H1 (cell line): ENCODE data around the gene MAOA. TPM values are rescaled to one million over a fixed set of nuclear protein-coding genes. Genes with fewer than 3 reads are reported as not detected.
A peak's percentile ranks its signal among the peaks of the same experiment; 100 is the strongest.

Experiments
- CTCF ChIA-PET: fragments of 300-600 bp; sonication (Branson Sonifier 250); formaldehyde crosslinking; loops from one replicate; lab custom pipeline; 2021; ENCODE audit not compliant: partially characterized antibody; lab: Charles Lee
- POLR2A ChIA-PET: fragments of 300-600 bp; sonication (Branson Sonifier 250); formaldehyde crosslinking; loops from one replicate; lab custom pipeline; 2021; ENCODE audit warnings: inconsistent platforms; ENCODE audit not compliant: partially characterized antibody; lab: Charles Lee
- DNase-seq, 2 experiments: peaks; one replicate each; pipeline versions ENCODE4 v3.0.0 to v3.0.0-alpha.2; 2010 to 2022; ENCODE audit warnings: low spot score in 2 of 2, low read depth in 1 of 2, mixed read lengths in 1 of 2
- FAIRE-seq: peaks from 2 replicates; lab custom pipeline; 2011; peaks lifted over from hg19 to GRCh38; lab: Jason Lieb, UNC
- H2AFZ ChIP-seq: 2 replicates; pipeline ENCODE4 v1.8.1; 2012; ENCODE audit warnings: low read length, inconsistent platforms
- H2AK5ac ChIP-seq: 2 replicates; pipeline ENCODE4 v1.6.1; 2013; ENCODE audit warnings: low read depth, low read length
- H2BK120ac ChIP-seq: replicated peaks from 2 replicates; pipeline ENCODE3; 2013; ENCODE audit warnings: low read depth, low read length, inconsistent platforms
- H2BK12ac ChIP-seq: 2 replicates; pipeline ENCODE4 v1.6.1; 2013; ENCODE audit warnings: low read depth, low read length
- H2BK15ac ChIP-seq: 2 replicates; pipeline ENCODE4 v1.6.1; 2013; ENCODE audit warnings: low read length
- H2BK20ac ChIP-seq: 2 replicates; pipeline ENCODE4 v1.6.1; 2013; ENCODE audit warnings: low read length
- H2BK5ac ChIP-seq: 2 replicates; pipeline ENCODE4 v1.6.1; 2013; ENCODE audit warnings: low read depth, low read length
- H3K14ac ChIP-seq: 2 replicates; pipeline ENCODE4 v1.6.1; 2013; ENCODE audit warnings: inconsistent platforms; ENCODE audit not compliant: insufficient read length
- H3K18ac ChIP-seq: 2 replicates; pipeline ENCODE4 v1.6.1; 2013; ENCODE audit warnings: low read length; ENCODE audit errors: extremely low read depth
- H3K23ac ChIP-seq: 2 replicates; pipeline ENCODE4 v1.6.1; 2013; ENCODE audit warnings: inconsistent platforms; ENCODE audit not compliant: insufficient read length
- H3K23me2 ChIP-seq: 2 replicates; pipeline ENCODE4 v1.6.1; 2013; ENCODE audit warnings: low read depth, low read length
- H3K27ac ChIP-seq: 2 replicates; pipeline ENCODE4 v1.6.1; 2011; ENCODE audit warnings: low read depth, low read length, inconsistent platforms
- H3K27me3 ChIP-seq, 4 experiments: replicated peaks in 1 of 4; 1 replicate in 1 of 4; 2 replicates in 3 of 4; pipeline versions ENCODE4 v1.6.1 to v1.8.1; 2011 to 2013; ENCODE audit warnings: low read length in 3 of 4, mild to moderate bottlenecking in 3 of 4, inconsistent platforms in 2 of 4, mixed read lengths in 2 of 4, moderate library complexity in 1 of 4; ENCODE audit not compliant: control insufficient read depth in 3 of 4, insufficient read depth in 3 of 4; ENCODE audit errors: extremely low read depth in 1 of 4
- H3K36me3 ChIP-seq, 4 experiments: 2 replicates each; pipeline versions ENCODE4 v1.6.1 to v1.8.1; 2011 to 2013; ENCODE audit warnings: mild to moderate bottlenecking in 4 of 4, low read length in 3 of 4, moderate library complexity in 2 of 4, control low read depth in 1 of 4, inconsistent platforms in 1 of 4; ENCODE audit not compliant: insufficient read depth in 4 of 4, control insufficient read depth in 2 of 4
- H3K4ac ChIP-seq: replicated peaks from 2 replicates; pipeline ENCODE3; 2013; ENCODE audit warnings: low read length, low read depth, mixed read lengths, inconsistent platforms; ENCODE audit not compliant: insufficient read length
- H3K4me1 ChIP-seq, 4 experiments: replicated peaks in 1 of 4; 1 replicate in 1 of 4; 2 replicates in 3 of 4; pipeline versions ENCODE4 v1.6.1 to v1.8.1; 2011 to 2013; ENCODE audit warnings: low read length in 3 of 4, inconsistent platforms in 2 of 4, mixed read lengths in 1 of 4; ENCODE audit not compliant: insufficient read depth in 4 of 4, control insufficient read depth in 3 of 4
- H3K4me2 ChIP-seq, 2 experiments: 2 replicates each; pipeline versions ENCODE4 v1.6.1 to v1.8.1; 2011 to 2013; ENCODE audit warnings: low read depth in 2 of 2, low read length in 2 of 2, control low read depth in 1 of 2, inconsistent platforms in 1 of 2, mild to moderate bottlenecking in 1 of 2; ENCODE audit not compliant: insufficient read depth in 1 of 2
- H3K4me3 ChIP-seq, 4 experiments: fragments of 200-600, 300-600 bp in 1 of 4; sonication (generic), shearing (Covaris generic), sonication (Bioruptor Twin) in 1 of 4; 2 replicates each; pipeline versions ENCODE4 v1.5.1 to v1.8.1; 2011 to 2016; ENCODE audit warnings: low read length in 4 of 4, low read depth in 3 of 4, control low read depth in 2 of 4, inconsistent platforms in 2 of 4, mild to moderate bottlenecking in 2 of 4, mixed read lengths in 1 of 4, moderate library complexity in 1 of 4; ENCODE audit not compliant: insufficient read depth in 2 of 4; ENCODE audit errors: extremely low read depth in 1 of 4
- H3K56ac ChIP-seq: replicated peaks from 2 replicates; pipeline ENCODE3; 2013; ENCODE audit warnings: low read depth, mild to moderate bottlenecking, mixed read lengths, low read length, inconsistent platforms; ENCODE audit not compliant: insufficient read length
- H3K79me1 ChIP-seq: 2 replicates; pipeline ENCODE4 v1.6.1; 2013; ENCODE audit warnings: low read depth, low read length, control low read depth
- H3K79me2 ChIP-seq, 2 experiments: 2 replicates each; pipeline versions ENCODE4 v1.6.1 to v1.8.1; 2012 to 2013; ENCODE audit warnings: low read length in 2 of 2, mild to moderate bottlenecking in 2 of 2, inconsistent platforms in 1 of 2; ENCODE audit not compliant: insufficient read depth in 2 of 2, control insufficient read depth in 1 of 2
- H3K9ac ChIP-seq, 4 experiments: replicated peaks in 1 of 4; 1 replicate in 1 of 4; 2 replicates in 3 of 4; pipeline versions ENCODE4 v1.6.1 to v1.8.1; 2011 to 2013; ENCODE audit warnings: low read depth in 3 of 4, low read length in 3 of 4, control low read depth in 2 of 4, mild to moderate bottlenecking in 2 of 4, moderate library complexity in 2 of 4, inconsistent platforms in 1 of 4; ENCODE audit errors: extremely low read depth in 1 of 4
- H3K9me3 ChIP-seq, 2 experiments: 2 replicates each; pipeline versions ENCODE4 v1.6.1 to v1.8.1; 2012 to 2013; ENCODE audit warnings: mild to moderate bottlenecking in 2 of 2, moderate library complexity in 2 of 2, control low read depth in 1 of 2, inconsistent platforms in 1 of 2, low read depth in 1 of 2, low read length in 1 of 2, mixed read lengths in 1 of 2; ENCODE audit not compliant: insufficient read depth in 2 of 2
- H4K20me1 ChIP-seq, 2 experiments: replicated peaks in 1 of 2; 2 replicates each; pipeline versions ENCODE3 to v1.8.1; 2011 to 2013; ENCODE audit warnings: inconsistent platforms in 2 of 2, low read length in 2 of 2, mild to moderate bottlenecking in 1 of 2; ENCODE audit not compliant: insufficient read depth in 2 of 2, control insufficient read depth in 1 of 2
- H4K5ac ChIP-seq: 2 replicates; pipeline ENCODE4 v1.6.1; 2013; ENCODE audit warnings: low read length, low read depth, mixed read lengths, inconsistent platforms; ENCODE audit not compliant: insufficient read length
- H4K8ac ChIP-seq: 2 replicates; pipeline ENCODE4 v1.8.0; 2013; ENCODE audit warnings: mild to moderate bottlenecking, moderate library complexity, low read length, inconsistent platforms; ENCODE audit not compliant: insufficient read depth; ENCODE audit errors: extremely low read depth
- H4K91ac ChIP-seq: replicated peaks from 2 replicates; pipeline ENCODE3; 2013; ENCODE audit warnings: low read length, mixed read lengths, inconsistent platforms; ENCODE audit not compliant: insufficient read length
- ATF2 ChIP-seq: IDR thresholded peaks from 2 replicates; pipeline ENCODE4 v1.6.1; 2012; ENCODE audit warnings: low read length, inconsistent platforms
- BACH1 ChIP-seq: IDR thresholded peaks from 2 replicates; pipeline ENCODE4 v1.6.1; 2012; ENCODE audit warnings: low read length, improper control_type of control experiment
- CTCF ChIP-seq, 3 experiments: IDR thresholded peaks; 1 replicate in 2 of 3; 2 replicates in 1 of 3; pipeline versions ENCODE4 v1.5.1 to v1.6.1; 2011; ENCODE audit warnings: low read length in 3 of 3, mild to moderate bottlenecking in 3 of 3, inconsistent platforms in 2 of 3, low read depth in 1 of 3, moderate library complexity in 1 of 3; ENCODE audit not compliant: insufficient read depth in 1 of 3; ENCODE audit errors: control extremely low read depth in 1 of 3
- GTF2F1 ChIP-seq: IDR thresholded peaks from 2 replicates; pipeline ENCODE4 v1.6.1; 2012; ENCODE audit warnings: low read depth, low read length, improper control_type of control experiment, borderline replicate concordance
- HDAC2 ChIP-seq, 2 experiments: fragments of 300-600 bp in 1 of 2; sonication (generic) in 1 of 2; IDR thresholded peaks; 2 replicates each; pipeline ENCODE4 v1.6.1; 2011 to 2012; ENCODE audit warnings: low read depth in 2 of 2, low read length in 2 of 2, mild to moderate bottlenecking in 2 of 2, moderate library complexity in 2 of 2, borderline replicate concordance in 1 of 2, inconsistent platforms in 1 of 2
- KDM5A ChIP-seq: fragments of 200-600 bp; IDR thresholded peaks from 2 replicates; pipeline ENCODE4 v1.7.1; 2012; ENCODE audit warnings: mild to moderate bottlenecking, low read length, inconsistent platforms, mixed read lengths
- POLR2A ChIP-seq, 2 experiments: IDR thresholded peaks; 1 replicate in 1 of 2; 2 replicates in 1 of 2; pipeline ENCODE4 v1.6.1; 2011; ENCODE audit warnings: low read depth in 2 of 2, low read length in 2 of 2, mild to moderate bottlenecking in 2 of 2; ENCODE audit errors: control extremely low read depth in 1 of 2
- RAD21 ChIP-seq, 2 experiments: IDR thresholded peaks in 1 of 2; conservative IDR thresholded peaks in 1 of 2; 2 replicates each; pipeline ENCODE4 v1.6.1; 2011; ENCODE audit warnings: low read depth in 2 of 2, low read length in 2 of 2, improper control_type of control experiment in 1 of 2, inconsistent platforms in 1 of 2, mild to moderate bottlenecking in 1 of 2, moderate library complexity in 1 of 2
- TEAD4 ChIP-seq: IDR thresholded peaks from 2 replicates; pipeline ENCODE4 v1.6.1; 2012; ENCODE audit warnings: low read depth, low read length, inconsistent platforms, mixed read lengths
- WGBS, 2 experiments: shearing (Covaris generic) in 1 of 2; methylation state at CpG; one replicate each; pipeline versions ENCODE4 v1.1.6 to v1.1.7; 2013 to 2015; ENCODE audit warnings: low lambda C conversion rate in 2 of 2, mixed read lengths in 2 of 2, inconsistent platforms in 1 of 2, low coverage in 1 of 2, missing lambda C conversion rate in 1 of 2; ENCODE audit not compliant: insufficient replicate concordance in 2 of 2, insufficient coverage in 1 of 2, insufficient read length in 1 of 2; ENCODE audit errors: extremely low coverage in 1 of 2, missing lambda C conversion rate in 1 of 2; 5-methylcytosine and 5-hydroxymethylcytosine counted together
- polyA plus RNA-seq, 7 experiments: library from polyadenylated mRNA; depleted of rRNA in 3 of 7; stranded (reverse) in 5 of 7; unstranded in 2 of 7; fragments of >200 nt in 5 of 7; fragments of 200-250 nt in 2 of 7; gene quantifications; 1 replicate in 5 of 7; 2 replicates in 1 of 7; 4 replicates in 1 of 7; pipeline versions ENCODE4 v1.2.1 to v1.2.3, GENCODE V29; 2011 to 2013; ENCODE audit warnings: missing spikeins in 2 of 7, mixed read lengths in 2 of 7
- total RNA-seq: library from RNA; stranded (reverse); fragmentation: NEBNext Ultra II Directional; extraction: Animal tissue kit (Norgen Biotek cat#: 25700); gene quantifications from 2 replicates; pipeline ENCODE4 v1.2.1, GENCODE V29; 2021

The MAOA gene
- total and polyA plus RNA-seq, 2 of the 8 experiments (the other 6 are each of a cell fraction or from before 2014, with no cell fraction given): 2.6 to 8.2 TPM

- H3K56ac ChIP-seq: no peak overlapping the region
- no peak overlapping the region for H3K27ac ChIP-seq
- ChIA-PET POLR2A (no interaction called here), CTCF (interaction anchor here (0.6 to 2.4 kb wide), 8 partner anchors 17 to 208 kb away, joined by 3 to 15 read pairs (median 6); no protein-coding TSS in a partner anchor)
- no peak overlapping the region for H4K8ac ChIP-seq
- H4K91ac ChIP-seq: no peak overlapping the region
- H3K79me2 ChIP-seq: no peaks in the 10 kb centered on the region
- no peak overlapping the region for H3K18ac ChIP-seq
- no peak overlapping the region for H2BK15ac ChIP-seq
- H2BK5ac ChIP-seq: no peak overlapping the region
- H2AK5ac ChIP-seq: no peak overlapping the region
- no peaks in the 10 kb centered on the region for H3K4me1 ChIP-seq
- FAIRE-seq (peak; percentile 75), DNase-seq (peak; percentile 10 to 43)
- H3K23ac ChIP-seq: no peak overlapping the region
- no peak overlapping the region for H3K4me2 ChIP-seq
- no peaks in the 10 kb centered on the region for H3K23me2 ChIP-seq
- no peak overlapping the region for H2BK120ac ChIP-seq
- no peak overlapping the region for H2AFZ ChIP-seq
- WGBS, 2 experiments: 41% methylated on average over 5 of the region's 6 CpGs; no CpG with 5 or more reads in 1 of the 2 experiments
- H2BK20ac ChIP-seq: no peak overlapping the region
- H3K14ac ChIP-seq: no peak overlapping the region
- no peak overlapping the region for H3K9ac ChIP-seq
- H3K79me1 ChIP-seq: no peaks in the 10 kb centered on the region
- H3K27me3 ChIP-seq: no peaks in the 10 kb centered on the region
- H3K4me3 ChIP-seq: no peak overlapping the region
- no peaks in the 10 kb centered on the region for H4K20me1 ChIP-seq
- no peak overlapping the region for H4K5ac ChIP-seq
- no peak overlapping the region for H3K4ac ChIP-seq
- H2BK12ac ChIP-seq: no peak overlapping the region
- no peaks in the 10 kb centered on the region for H3K36me3 ChIP-seq
- H3K9me3 ChIP-seq: no peaks in the 10 kb centered on the region
- no peak for TF ChIP-seq POLR2A (IDR thresholded peaks at IDR 0.05; ENCODE audit: control extremely low read depth in 1 of 2, low read depth in 2 of 2, low read length in 2 of 2)
- TF ChIP-seq GTF2F1: no peak
- peak in 2 of 3 experiments; percentile 36 to 55; a peak in 3 of 4 replicates for TF ChIP-seq CTCF (IDR thresholded peaks at IDR 0.05; ENCODE audit: control extremely low read depth in 1 of 3, insufficient read depth in 1 of 3, low read depth in 1 of 3, low read length in 3 of 3)
- no peak for TF ChIP-seq TEAD4
- TF ChIP-seq ATF2: no peak
- TF ChIP-seq HDAC2 (IDR thresholded peaks at IDR 0.05; ENCODE audit: borderline replicate concordance in 1 of 2, low read depth in 2 of 2, low read length in 2 of 2): no peak
- no peak for TF ChIP-seq BACH1
- TF ChIP-seq RAD21 (IDR thresholded peaks at IDR 0.05 in 1 of 2, conservative IDR thresholded peaks at IDR 0.05 in 1 of 2; ENCODE audit: low read depth in 2 of 2, low read length in 2 of 2): peak; percentile 80 to 86
- no peak for TF ChIP-seq KDM5A
These were observed 94.2 kb downstream of the MAOA start for GRCh38 chrX:43750248-43750676.
